NCI-H2227 (cell line): ENCODE measurements around the gene TWSG1.
"Not testable (repeated sequence)": the region's sequence is repeated elsewhere in the genome, so short reads cannot be mapped to it uniquely, and the experiment has no call there.

Experiments
- DNase-seq: peaks from one replicate; lab custom pipeline; 2025; ENCODE audit not compliant: unreplicated experiment; lab: John Stamatoyannopoulos, UW

TWSG1 gene

DNA sequence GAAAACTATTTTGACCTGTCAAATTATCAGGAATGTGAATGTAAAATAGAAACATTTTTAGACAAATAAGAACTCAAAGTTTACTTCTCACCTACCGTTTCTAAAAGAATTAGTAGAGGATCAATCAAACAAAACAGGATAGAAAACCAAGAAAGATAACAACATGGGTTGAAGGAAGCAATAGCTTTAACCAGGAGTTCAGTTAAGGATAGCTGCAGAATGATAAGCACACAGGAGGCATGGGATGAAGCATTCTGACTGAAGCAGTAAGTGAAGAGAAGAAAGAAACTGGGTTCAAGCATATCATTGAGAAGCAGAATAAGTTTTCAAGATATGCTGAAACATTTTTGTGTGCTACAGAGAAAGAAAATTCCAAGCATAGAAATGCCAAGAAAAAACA, 52.3 kb downstream of the TWSG1 start:
- DNase-seq, result no peak

DNA sequence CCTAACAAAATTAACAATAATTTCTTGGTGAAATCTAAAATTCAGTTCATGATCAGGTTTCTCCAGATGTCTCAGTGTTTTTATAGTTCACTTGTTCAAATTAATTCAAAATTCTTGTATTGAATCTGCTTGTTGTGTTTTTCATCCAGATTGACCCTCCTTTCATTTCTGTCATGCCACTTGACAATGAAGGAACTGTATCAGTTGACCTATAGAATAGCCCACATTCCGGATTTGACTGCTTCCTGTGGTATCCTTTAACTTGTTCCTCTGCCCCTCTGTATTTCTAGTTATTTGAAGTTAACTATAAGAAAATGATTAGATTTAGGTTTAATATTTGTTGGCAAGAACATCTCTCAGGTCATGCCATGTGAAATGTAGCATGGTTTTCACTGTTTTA, 53.3 kb downstream of the TWSG1 start:
- no peak for DNase-seq

DNA sequence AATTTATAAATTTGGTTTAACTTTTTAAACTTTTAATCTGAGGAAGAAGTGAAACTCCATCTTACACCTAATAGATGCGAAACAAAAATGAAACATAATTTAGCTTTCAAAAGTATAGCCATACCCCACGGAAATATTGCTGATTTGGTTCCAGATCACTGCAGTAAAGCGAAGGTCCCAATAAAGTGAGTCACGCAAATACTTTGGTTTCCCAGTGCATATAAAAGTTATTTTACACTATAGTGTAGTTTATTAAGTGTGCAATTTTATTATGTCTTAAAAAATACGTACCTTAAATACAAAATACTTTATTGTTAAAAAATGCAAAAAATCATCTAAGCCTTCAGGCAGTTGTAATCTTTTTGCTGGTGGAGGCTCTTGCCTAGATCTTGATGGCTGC, 55.1 kb downstream of the TWSG1 start:
- no peak for DNase-seq

DNA sequence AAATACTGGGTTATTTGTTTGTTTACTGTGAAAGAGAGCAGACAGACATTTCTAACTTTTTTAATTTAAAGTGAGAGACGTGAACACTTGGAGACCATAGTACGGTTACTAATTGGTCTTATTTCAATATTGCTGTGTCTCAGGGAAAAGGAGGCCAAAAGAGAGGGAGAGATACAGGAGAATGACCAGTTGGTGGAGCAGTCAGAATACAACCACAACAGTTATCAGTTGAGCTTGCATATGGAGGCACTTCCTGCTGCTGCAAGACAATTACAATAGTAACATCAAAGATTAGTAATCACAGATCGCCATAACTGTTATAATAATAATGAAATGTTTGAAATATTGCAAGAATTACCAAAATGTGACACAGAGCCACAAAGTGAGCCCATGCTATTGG, 58.2 kb downstream of the TWSG1 start:
- DNase-seq, result no peak

DNA sequence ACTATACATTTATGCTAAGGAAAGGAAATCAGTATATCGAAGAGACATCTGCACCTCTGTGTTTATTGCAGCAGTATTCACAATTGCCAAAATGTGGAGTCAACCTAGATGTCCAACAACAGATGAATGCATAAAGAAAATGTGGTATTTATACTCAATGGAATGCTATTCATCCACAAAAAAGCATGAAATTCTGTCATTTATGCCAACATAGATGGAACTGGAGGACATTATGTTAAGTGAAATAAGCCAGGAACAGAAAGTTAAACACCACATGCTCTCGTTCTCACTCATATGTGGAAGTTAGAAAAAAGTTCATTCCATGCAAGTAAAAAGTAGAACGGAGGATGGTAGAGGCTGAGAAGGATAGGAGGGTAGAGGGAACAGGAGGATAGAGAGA, 59.5 kb downstream of the TWSG1 start:
- no peak for DNase-seq

DNA sequence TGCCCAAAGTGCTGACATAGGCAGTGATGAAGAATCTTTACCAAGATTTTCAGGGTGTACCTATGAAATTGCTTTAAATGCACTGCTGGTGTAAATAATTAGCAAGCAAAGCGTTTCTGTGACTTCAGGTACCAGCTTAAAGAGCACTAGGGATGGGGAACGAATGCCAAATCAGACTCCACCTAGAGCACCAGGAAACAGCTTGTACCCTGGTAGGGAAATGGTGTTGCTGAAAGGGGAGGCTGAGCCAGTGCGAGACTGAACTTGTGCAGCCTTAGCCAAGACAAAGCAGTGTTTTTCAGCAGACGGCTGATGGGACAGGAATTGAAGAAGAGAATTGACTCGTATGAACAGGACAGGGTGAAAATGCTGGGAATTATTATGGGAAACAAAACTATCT, 65.6 kb downstream of the TWSG1 start:
- DNase-seq, result no peak

DNA sequence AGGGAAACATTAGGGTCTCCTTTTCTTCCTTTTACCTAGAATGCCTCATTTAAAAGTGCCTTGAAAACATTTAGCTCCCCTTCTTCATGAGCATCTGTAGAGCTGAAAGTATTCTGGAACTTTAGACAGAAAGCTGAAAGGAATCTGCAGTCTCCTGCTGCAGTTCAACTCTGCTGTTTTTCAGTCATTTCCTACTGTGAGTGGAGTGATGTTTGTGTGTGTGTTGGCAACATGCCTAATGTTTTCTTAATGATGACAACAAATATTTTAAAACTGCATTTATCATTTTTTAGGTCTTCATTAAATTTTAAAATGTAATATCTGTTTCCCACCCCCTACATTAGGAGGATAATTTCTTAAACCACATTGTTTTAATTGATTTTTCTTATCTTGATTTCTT, 66.6 kb downstream of the TWSG1 start:
- DNase-seq, result no peak

DNA sequence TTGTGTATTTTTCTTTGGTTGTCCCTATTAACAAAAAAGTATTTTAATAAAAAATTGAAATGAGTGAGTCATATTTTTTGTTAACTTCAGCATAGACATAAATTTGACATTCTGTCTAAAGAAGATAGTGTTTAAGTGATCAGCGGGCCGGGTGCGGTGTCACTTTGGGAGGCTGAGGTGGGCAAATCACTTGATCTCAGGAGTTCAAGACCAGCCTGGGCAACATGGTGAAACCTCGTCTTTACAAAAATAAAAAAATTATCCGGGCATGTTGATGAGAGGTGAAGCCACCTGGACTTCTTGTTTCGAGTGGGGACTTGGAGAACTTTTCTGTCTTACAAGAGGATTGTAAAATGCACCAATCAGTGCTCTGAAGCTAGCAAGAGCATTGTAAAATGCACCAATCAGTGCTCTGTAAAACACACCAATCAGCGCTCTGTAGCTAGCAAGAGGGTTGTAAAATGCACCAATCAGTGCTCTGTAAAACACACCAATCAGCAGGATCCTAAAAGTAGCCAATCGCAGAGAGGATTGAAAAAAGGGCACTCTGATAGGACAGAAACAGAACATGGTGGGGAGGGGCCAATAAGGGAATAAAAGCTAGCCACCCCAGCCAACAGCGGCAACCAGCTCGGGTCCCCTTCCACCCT, 67.9 kb downstream of the TWSG1 start:
- DNase-seq, result not testable (repeated sequence)

DNA sequence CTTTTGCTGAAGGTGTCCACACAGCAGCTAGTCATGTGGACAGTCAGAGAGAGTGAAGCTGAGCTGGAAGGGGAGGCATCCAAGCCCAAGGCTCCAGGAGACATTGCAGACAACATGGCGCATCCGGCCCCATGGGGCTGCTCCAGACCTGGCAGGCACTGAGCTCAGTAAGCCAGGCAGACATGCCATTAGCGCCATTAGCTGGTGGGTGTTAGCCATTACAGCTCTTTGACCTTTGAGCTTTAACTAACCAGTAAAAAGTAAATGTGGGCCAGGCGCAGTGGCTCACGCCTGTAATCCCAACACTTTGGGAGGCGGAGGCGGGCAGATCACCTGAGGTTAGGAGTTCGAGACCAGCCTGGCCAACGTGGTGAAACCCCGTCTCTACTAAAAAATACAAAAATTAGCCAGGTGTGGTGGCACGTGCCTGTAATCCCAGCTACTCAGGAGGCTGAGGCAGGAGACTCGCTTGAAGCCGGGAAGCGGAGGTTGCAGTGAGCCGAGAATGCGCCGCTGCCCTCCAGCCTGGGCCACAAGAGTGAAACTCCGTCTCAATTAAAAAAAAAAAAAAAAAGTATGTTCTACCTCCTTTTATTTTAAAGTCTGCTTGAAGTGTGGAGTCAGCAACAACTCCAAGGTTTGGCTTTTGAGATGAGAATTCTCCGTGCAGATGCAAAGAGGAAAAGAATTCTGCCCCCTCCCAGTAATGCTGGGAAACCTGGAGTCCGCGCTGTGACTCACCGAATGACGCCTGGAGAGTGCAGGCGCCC, 69.4 kb downstream of the TWSG1 start:
- no peak for DNase-seq

DNA sequence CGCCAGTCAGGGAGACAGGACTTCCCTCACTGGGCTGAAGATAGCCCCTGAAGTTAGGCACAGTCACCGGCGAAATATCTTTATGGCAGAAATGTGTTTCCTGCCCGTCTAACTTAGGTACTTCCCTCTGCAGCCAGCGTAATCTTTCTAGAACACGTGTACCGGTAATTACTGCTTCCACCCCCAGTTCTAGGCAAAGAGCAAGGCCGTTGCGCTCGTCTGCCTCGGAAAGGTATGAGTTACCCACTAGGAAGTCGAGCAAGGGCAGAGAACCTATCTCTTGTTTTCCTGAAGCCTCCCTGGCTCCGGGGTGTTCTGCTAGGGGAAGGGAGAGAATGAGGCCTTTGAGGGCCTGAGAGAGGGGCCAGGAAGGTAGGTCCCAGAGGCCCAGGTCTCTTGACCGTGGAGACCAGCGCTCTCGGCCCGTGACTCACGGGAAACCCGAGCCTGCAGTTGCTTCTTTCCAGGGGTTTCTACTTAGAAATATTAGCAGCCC, 70.0 kb downstream of the TWSG1 start:
- DNase-seq, result no peak

DNA sequence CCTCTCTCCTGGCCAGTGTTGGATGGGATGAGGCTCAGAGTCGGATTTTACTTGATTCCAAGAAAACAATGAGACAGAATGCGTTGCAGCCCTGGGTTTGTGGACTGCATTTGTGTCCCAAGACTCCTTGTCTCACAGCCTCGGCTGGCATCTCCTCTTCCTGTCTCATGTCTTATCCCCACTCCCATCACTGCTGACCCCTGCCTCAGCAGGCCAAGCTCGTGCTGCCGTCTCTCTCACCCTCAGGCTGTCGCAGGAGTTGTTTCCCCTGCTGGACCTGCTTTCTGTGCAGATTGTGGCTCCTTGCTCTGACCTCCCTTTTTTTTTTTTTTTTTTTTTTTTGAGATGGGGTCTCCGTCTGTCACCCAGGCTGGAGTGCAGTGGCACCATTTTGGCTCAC, 70.6 kb downstream of the TWSG1 start:
- DNase-seq, result no peak

DNA sequence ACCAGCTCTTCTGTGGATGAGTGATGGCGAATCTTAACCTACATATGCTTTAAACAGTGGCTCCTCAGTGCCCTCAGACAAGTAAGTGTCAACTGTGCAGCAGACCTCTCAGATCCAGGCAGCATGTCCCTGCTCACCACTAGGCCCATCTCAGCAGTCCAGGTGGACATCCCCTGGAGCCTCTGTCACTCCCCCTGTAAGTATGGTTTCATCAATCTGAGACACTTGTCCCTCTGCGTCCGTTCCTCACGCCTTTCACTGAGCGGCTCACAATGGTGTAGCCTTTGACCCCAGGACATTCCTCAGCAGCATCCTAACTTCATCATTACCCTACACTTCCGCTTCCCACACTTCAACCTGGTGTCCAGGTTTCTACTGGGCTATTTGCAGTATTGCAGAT, 71.4 kb downstream of the TWSG1 start:
- no peak for DNase-seq

DNA sequence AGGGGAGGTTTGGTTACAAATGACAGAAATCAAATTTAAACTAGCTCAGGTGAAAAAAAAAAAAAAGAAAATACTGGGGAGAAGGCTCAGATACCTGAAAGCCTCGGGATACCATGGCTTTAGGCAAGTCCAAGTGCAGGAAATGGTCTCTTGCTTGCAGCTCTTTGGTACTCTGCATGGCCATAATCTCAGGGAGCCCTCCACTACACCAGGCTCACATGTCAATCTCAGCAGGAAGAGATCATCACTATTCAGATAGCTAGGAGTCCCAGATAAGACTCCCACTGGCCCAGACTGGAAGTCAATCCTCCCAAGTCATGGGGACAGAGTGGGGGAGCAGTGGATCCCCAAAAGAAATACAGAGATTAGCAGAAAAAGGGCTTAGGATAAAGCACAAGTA, 75.9 kb downstream of the TWSG1 start:
- no peak for DNase-seq

DNA sequence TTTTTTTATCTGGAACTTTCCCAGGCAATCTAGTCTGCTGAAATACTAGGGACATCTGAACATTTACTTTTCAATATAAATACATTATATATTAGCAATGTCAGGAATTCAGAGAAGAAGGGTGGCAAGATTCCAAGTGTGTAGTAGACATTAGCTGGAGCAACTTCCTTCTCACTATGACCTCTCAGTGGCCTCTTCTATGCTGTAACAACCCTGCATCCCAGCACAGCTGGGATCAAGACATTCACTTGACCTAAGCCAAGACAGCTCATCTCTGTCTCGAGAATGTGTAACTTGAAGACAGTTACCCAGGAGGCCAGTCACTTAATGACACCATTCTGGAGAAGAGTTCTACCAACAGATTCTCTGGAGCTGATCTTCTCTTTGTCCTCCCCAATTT, 79.0 kb downstream of the TWSG1 start:
- no peak for DNase-seq

DNA sequence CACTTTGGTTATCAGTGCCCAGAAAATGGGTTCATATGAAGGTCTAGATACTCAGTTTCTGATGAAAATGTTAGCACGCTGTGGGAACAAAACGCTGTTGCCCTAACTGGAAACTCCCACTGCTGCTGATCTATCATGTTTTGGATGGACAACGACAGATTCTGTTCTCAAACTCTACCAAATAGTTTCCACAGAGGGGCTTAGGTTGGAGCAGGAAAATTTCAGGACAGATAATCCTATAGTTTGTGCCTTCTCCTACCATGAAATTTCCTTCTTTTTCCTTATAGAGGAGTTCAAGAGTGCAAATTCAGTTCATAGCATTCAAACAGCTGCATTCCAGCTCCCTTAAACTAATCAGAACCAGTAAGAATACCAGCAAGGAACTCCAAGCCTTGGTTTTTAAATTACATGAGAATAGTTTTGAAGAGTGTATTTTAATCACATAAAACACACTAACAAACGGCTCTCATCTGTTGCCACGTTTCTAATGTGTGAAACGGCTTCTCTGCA, 82.0 kb downstream of the TWSG1 start:
- DNase-seq, result no peak

DNA sequence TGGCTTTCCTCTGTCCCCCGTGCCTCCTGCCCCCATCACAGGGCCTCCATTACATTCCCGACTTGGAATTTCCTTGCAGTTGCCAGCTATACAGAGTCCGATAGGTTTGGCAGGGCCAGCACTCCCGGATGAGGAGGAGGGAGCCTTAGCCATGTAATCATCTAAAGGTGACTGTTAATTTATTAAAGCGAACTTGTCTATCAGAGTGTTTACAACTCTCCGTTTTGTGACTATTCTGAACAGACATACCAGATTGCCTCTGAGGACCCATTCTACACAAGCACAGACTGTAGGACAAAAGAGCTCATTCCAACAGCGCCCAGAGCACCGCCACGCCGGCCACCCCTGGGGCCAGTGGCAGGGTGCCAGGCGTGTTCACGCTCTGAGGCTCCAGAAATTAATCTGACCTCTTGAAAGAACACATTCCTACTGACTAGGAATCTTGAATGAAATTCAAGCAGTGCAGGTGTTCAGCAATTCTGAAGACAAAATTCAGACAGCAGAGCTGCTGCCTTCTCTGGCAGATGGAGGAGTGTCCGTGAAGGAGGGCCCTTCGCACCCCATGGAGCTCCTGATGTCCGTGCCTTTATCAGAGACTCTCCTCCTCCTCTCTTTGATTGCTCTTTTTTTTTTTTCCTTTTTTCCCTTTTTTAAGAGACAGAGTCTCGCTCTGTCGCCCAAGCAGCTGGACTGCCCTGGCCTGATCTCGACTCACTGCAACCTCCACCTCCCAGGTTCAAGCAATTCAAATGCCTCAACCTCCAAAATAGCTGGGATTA, 82.7 kb downstream of the TWSG1 start:
- DNase-seq, result peak; percentile 58

DNA sequence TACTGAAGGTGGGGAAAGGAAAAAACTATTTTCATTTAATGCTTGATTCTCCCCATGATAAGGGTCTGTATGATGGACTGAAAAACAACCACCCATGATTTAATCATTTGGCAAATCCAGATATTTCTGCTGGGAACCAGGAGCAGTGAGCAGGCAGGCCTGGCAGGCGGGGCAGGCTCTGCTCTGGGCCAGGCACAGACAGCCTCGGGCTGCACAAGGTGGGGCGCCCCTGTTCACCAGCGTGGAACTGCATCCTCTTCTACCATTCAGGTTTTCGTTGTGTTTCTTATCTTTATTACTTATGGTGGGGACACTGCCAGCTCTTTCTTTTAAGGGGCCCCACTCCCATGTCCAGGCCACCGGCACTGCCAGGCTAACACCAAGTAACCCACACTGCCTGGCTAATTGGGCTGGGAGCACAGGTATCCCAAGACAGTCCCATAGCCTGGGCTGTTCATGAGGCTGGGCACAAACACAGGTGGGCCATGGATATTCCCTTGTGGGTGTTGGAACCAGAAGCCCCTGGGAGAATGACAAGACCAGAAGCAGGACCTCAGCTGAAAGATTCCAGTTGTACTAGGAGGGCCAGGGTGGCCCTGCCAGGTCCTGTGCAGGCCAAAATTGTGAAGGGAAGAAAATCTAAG, 83.6 kb downstream of the TWSG1 start:
- no peak for DNase-seq

DNA sequence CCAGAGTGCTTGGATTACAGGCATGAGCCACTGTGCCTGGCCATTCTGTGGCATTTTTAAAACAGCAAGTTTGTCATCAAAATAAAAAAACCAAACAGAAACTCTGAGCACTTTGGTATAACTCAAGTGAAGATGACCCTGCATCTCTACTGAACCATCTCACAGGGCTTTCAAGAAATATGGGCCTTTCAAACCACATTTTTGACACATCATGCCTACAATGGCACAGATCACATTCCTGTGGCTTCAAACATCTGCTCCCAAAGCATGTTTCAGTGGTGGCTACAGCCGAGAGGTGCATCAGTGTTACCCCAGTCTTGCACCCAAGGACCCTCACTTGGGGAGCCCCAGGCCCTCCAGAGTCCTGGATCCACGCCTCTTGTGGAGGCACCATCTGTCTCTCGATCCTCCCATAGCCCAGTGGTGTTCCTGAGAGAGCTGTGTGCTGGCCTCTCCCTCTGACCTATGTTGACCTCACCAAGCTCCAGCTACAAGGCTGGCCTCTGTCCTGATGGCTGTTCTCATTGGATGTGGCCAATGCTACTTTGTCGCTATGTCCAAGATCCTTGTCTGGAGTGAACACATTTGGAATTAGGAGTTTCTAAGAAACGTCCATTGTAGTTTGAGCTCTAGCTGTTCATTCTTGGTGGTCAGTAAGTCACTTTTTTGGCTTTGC, 85.5 kb downstream of the TWSG1 start:
- DNase-seq, result no peak

DNA sequence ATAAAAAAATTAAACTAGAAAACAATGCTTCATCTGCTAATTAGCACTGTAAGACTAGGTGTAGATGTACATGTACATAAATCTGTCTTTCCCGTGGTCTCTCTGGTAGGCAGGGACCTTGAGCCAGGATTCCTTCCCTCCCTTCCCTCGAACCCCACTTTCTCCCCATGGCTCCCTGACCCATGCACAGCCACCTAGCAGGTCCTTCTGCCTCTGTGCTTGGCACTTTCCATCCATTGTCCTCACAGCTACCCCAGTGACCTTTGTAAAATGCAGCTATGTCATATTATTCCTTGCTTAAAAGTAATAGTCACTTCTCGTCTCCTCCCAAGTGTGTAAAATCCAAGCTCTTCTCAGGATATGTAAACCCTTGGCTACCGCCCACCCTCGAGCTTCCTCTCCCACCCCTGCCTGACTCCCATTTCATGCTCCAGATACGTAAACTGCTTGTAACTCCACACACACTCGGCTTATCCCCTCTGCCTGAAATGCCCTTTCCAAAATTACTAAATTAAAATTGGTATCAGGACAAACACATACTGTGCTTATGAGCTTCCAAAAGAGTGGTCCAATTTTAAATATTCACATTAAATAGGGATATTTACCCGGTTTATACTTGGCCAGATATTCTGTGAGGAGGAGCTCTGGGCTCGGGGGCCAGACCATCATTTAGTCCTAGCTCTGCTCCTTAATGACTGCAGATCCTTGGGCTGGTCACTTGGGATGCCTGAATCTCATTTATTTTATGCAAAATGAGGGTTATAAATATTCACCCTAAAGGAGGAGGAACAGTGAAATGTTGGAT, 86.7 kb downstream of the TWSG1 start:
- DNase-seq, result no peak

DNA sequence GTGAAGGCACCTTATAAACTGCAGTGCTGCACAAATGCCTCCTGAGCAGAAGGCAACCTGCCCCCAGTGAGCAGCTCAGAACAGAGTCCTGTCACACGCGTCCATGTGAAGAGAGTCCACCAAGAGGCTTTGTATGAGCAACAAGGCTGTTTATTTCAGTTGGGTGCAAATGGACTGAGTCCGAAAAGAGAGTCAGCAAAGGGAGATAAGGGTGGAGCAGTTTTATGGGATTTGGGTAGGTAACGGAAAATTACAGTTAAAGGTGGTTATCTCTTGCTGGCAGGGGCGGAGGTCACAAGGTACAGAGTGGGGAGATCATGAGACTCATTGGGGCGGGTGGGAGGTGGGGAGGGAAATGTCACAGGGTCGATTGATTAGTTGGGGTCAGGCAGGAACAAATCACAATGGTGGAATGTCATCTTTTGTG, 87.3 kb downstream of the TWSG1 start:
- DNase-seq, result no peak
